Large intestine (tissue), 3 donors: ENCODE results near the gene UVSSA. TPM values are rescaled to one million over a fixed set of nuclear protein-coding genes. Genes with fewer than 3 reads are reported as not detected.

Experiments
- DNase-seq, 2 donors: peaks; one replicate each; pipeline versions ENCODE4 v3.0.0 to v3.0.0-alpha.2; 2013
- H3K27ac ChIP-seq: one replicate; pipeline ENCODE4 v1.5.1; 2013; ENCODE audit warnings: low read length
- H3K27me3 ChIP-seq: 2 replicates; pipeline ENCODE4 v1.6.1; 2013; ENCODE audit warnings: low read length; ENCODE audit not compliant: control insufficient read depth, insufficient read depth
- H3K36me3 ChIP-seq: 2 replicates; pipeline ENCODE4 v1.6.1; 2013; ENCODE audit warnings: low read length; ENCODE audit not compliant: control insufficient read depth, insufficient read depth
- H3K4me1 ChIP-seq: one replicate; pipeline ENCODE4 v1.6.1; 2013; ENCODE audit warnings: low read length; ENCODE audit not compliant: control insufficient read depth, insufficient read depth
- H3K4me3 ChIP-seq: one replicate; pipeline ENCODE4 v1.5.1; 2013; ENCODE audit warnings: low read length
- H3K9me3 ChIP-seq: one replicate; pipeline ENCODE4 v1.6.1; 2013; ENCODE audit warnings: mild to moderate bottlenecking, low read depth, low read length, moderate library complexity; ENCODE audit not compliant: control insufficient read depth
- WGBS: methylation state at CpG from one replicate; pipeline ENCODE4 v1.1.5; 2013; ENCODE audit warnings: low lambda C conversion rate; ENCODE audit not compliant: insufficient coverage; 5-methylcytosine and 5-hydroxymethylcytosine counted together
- polyA plus RNA-seq: library from polyadenylated mRNA; unstranded; fragments of 120-200 nt; gene quantifications from one replicate; pipeline ENCODE4 v1.2.1, GENCODE V29; 2013

UVSSA gene
- polyA plus RNA-seq, 1 donor = 23.5 TPM

DNA sequence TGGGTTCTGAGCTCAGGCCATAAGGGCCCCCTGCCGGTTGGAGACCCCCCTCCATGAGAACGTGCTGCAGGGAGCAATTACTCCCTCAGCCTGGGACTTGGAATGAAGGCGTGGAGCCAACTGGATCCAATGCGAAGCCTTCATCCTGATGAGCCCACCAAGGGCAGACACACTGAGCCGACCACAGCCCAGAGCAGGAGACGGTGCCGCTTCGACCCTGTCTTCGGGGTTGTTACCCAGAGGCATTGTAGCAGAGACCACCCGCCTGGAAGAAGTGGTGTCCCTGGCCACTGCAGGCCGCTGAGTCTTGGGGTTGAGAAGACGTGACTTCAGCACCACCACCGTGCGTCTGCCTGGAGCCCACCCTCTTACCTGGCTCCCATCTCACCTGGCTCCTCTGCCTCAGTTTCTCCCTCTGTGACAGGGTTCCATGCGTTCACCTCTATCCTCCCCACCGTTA, 66.2 kb downstream of the UVSSA start:
- WGBS = no CpG with 5 or more reads among the region's 16 CpGs
- Histone ChIP-seq H3K27ac (no peak overlapping the region), H3K27me3 (peaks cover 90% of the 10 kb centered on the region), H3K4me3 (no peak overlapping the region), H3K36me3 (no peaks in the 10 kb centered on the region), H3K9me3 (peaks cover 17% of the 10 kb centered on the region), H3K4me1 (no peaks in the 10 kb centered on the region)
- no peak for DNase-seq

GRCh38 chr4:1413687-1414479, 66.9 kb downstream of the UVSSA start:
- no peaks in the 10 kb centered on the region for H3K36me3 ChIP-seq
- peaks cover 14% of the 10 kb centered on the region for H3K9me3 ChIP-seq
- H3K27me3 ChIP-seq = peaks cover 84% of the 10 kb centered on the region
- H3K4me1 ChIP-seq = no peaks in the 10 kb centered on the region
- no peak overlapping the region for H3K27ac ChIP-seq
- no peak for DNase-seq
- no CpG with 5 or more reads among the region's 77 CpGs for WGBS
- no peak overlapping the region for H3K4me3 ChIP-seq

GRCh38 chr4:1414831-1415680, 68.0 kb downstream of the UVSSA start:
- peaks cover 72% of the 10 kb centered on the region for H3K27me3 ChIP-seq
- DNase-seq = no peak
- no CpG with 5 or more reads among the region's 75 CpGs for WGBS

DNA sequence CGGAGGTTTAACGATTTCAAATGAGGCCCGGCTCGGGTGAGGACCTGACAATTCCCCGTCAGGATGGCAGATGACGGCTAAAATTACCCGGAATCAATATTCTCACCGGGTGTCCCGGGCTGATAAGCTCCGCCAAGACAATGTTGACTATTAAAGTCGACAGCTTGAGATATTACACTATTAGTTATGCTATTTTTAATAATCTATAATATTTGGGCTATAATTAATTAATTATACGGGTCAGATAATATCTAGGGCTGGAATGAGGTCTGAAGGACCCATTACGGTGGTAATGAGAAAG, 68.6 kb downstream of the UVSSA start:
- no peak for DNase-seq
- Histone ChIP-seq H3K27ac (no peak overlapping the region), H3K9me3 (peaks cover 14% of the 10 kb centered on the region), H3K4me1 (no peaks in the 10 kb centered on the region), H3K4me3 (no peak overlapping the region), H3K36me3 (no peaks in the 10 kb centered on the region), H3K27me3 (peaks cover 66% of the 10 kb centered on the region)
- WGBS = no CpG with 5 or more reads among the region's 13 CpGs

More at GRCh38 chr4:1414831-1415680, 68.0 kb downstream of the UVSSA start:
- Histone ChIP-seq H3K4me1 (no peaks in the 10 kb centered on the region), H3K36me3 (no peaks in the 10 kb centered on the region), H3K4me3 (no peak overlapping the region), H3K9me3 (peaks cover 14% of the 10 kb centered on the region), H3K27ac (no peak overlapping the region)

DNA sequence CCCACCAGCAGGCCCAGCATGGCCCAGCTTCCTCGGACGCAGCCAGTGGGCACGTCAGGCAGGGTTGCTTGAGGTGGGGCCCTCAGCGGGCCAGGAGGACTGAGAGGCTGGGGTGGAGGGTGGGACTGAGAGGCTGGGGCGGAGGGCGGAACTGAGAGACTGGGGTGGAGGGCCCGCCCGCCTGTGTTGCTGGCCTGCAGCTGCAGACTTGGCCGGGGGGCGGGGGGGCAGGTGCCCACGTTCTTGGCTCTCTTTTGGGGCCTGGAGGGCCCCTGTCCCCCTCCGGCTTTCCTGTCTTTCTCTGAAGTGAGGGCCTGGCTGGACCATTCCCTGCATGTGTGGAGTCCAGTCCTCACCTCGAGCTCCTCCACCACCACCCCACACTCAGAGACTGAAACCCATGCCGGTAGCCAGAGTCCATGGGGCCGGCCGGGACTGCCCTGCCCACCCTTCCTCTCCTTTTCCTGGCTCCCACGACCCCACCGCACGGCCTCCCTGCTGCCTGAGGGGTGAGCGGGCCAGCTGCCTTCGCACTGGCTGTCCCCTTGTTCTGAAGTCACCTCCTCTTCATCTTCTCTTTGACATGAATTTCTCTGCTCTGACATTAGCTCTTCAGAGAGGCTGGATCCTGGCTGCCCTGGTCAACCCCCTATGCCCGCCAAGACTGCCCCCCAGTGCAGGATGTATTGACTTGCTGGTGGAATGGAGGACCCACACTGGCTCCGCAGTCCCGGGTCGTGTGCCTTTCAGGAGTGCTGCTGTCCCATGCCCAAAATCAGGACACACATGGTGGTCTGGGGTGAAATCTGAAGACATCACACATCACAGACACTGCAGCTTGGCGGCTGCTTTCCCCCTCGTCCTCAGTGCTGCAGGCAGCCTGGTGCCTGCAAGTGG, 69.3 kb downstream of the UVSSA start:
- no peaks in the 10 kb centered on the region for H3K36me3 ChIP-seq
- peaks cover 14% of the 10 kb centered on the region for H3K9me3 ChIP-seq
- no peak overlapping the region for H3K27ac ChIP-seq
- no CpG with 5 or more reads among the region's 27 CpGs for WGBS
- peaks cover 59% of the 10 kb centered on the region for H3K27me3 ChIP-seq
- no peaks in the 10 kb centered on the region for H3K4me1 ChIP-seq
- H3K4me3 ChIP-seq = no peak overlapping the region
- DNase-seq = no peak

- H3K36me3 ChIP-seq = no peaks in the 10 kb centered on the region
- no CpG with 5 or more reads among the region's 7 CpGs for WGBS
- DNase-seq = no peak
- H3K9me3 ChIP-seq = peaks cover 14% of the 10 kb centered on the region
- no peaks in the 10 kb centered on the region for H3K4me1 ChIP-seq
- no peak overlapping the region for H3K27ac ChIP-seq
- no peak overlapping the region for H3K4me3 ChIP-seq
- peaks cover 53% of the 10 kb centered on the region for H3K27me3 ChIP-seq
These were observed 69.9 kb downstream of the UVSSA start for GRCh38 chr4:1416948-1417260.

GRCh38 chr4:1417522-1418390, 70.7 kb downstream of the UVSSA start:
- no peak overlapping the region for H3K4me3 ChIP-seq
- H3K9me3 ChIP-seq = peaks cover 14% of the 10 kb centered on the region
- 85% methylated on average over 4 of the region's 33 CpGs for WGBS
- H3K27ac ChIP-seq = no peak overlapping the region
- H3K36me3 ChIP-seq = no peaks in the 10 kb centered on the region
- peaks cover 45% of the 10 kb centered on the region for H3K27me3 ChIP-seq
- DNase-seq = no peak
- H3K4me1 ChIP-seq = no peaks in the 10 kb centered on the region

DNA sequence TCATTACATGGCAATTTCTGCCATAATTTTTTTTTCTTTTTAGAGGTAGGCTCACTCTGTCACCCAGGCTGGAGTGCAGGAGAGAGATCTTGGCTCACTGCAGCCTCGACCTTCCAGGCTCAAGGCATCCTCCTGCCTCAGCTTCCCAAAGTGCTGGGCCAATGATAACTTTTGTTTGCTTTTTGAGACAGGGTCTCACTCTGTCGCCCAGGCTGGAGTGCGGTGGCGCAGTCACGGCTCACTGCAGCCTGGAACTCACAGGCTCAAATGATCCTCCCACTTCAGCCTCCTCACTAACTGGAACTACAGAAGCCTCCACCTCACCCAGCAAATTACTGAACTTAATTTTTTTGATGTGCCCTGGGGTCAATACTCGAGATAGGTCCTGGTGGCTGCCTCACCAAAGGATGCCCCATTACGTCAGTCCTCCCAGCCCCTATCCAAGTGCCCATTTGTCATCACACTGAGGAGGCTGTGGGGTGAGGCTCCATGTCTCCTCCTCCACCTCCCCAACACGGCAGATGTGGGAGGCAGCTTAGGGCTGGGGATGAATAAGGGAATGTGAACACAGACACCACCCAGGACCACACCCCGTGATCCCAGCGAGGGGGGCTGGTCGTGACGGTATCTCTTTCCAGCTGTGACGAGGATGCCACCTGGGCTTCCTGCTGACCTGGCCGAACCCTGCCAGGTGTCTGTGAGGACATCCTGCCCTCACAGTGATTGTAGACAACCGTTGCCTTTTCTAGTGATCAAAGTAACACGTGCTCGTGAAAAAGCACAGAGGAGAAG, 71.7 kb downstream of the UVSSA start:
- Histone ChIP-seq H3K27me3 (peaks cover 35% of the 10 kb centered on the region), H3K4me3 (no peak overlapping the region), H3K9me3 (peaks cover 12% of the 10 kb centered on the region), H3K27ac (no peak overlapping the region), H3K36me3 (no peaks in the 10 kb centered on the region), H3K4me1 (no peaks in the 10 kb centered on the region)
- no peak for DNase-seq
- WGBS = no CpG with 5 or more reads among the region's 17 CpGs

DNA sequence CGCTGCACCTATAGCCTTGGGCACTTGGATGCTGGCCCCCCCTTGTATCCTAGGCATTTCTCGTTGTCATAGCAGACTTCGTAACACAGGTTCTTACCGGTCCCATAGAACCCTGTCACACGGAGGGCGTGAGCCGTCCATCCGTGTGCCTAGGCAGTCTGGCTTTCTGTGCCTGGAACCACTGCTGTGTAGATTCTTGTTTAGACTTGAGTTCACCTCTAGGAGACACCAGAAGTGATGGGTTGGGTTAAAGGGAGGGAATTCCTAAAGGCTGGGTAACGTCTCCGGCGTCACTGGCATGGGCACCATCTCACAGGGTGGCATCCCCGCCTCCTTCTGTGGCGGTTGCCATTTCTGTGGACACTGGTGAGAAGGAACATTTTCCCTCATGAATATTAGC, 72.7 kb downstream of the UVSSA start:
- no peak overlapping the region for H3K27ac ChIP-seq
- no peaks in the 10 kb centered on the region for H3K36me3 ChIP-seq
- no peak overlapping the region for H3K4me3 ChIP-seq
- no peaks in the 10 kb centered on the region for H3K4me1 ChIP-seq
- peaks cover 32% of the 10 kb centered on the region for H3K27me3 ChIP-seq
- WGBS = 88% methylated on average over 3 of the region's 13 CpGs
- H3K9me3 ChIP-seq = peaks cover 9% of the 10 kb centered on the region
- no peak for DNase-seq
